Measurements from ENCODE around the gene TIRAP.
"Not testable (repeated sequence)": the region's sequence is repeated elsewhere in the genome, so short reads cannot be mapped to it uniquely, and the experiment has no call there.

TIRAP gene

GRCh38 chr11:126282736-126283591 lies at the start of gene TIRAP:
TSS of gene TIRAP (plus strand) at chr11:126283093. CDS start at chr11:126290895, 7,802 bp downstream.
- DNase-seq (ENCODE audit: low read depth) = peak; percentile 69

GRCh38 chr11:126233391-126233790 lies 49.5 kb upstream of the TIRAP start:
- DNase-seq (ENCODE audit: low read depth) = peak; percentile 16

GRCh38 chr11:126246636-126247035 lies 36.3 kb upstream of the TIRAP start:
- peak; percentile 45 for DNase-seq (ENCODE audit: low read depth)

GRCh38 chr11:126253265-126253664 lies 29.6 kb upstream of the TIRAP start:
- no peak for DNase-seq (ENCODE audit: low read depth)

- DNase-seq (ENCODE audit: low read depth) = no peak
Measured at GRCh38 chr11:126254819-126255218, 28.1 kb upstream of the TIRAP start.

GRCh38 chr11:126255507-126255906 lies 27.4 kb upstream of the TIRAP start:
- not testable (repeated sequence) for DNase-seq (ENCODE audit: low read depth)

- no peak for DNase-seq (ENCODE audit: low read depth)
Measured at GRCh38 chr11:126256216-126256615, 26.7 kb upstream of the TIRAP start.

GRCh38 chr11:126257144-126257543 lies 25.7 kb upstream of the TIRAP start:
- DNase-seq (ENCODE audit: low read depth) = no peak

- peak; percentile 84 for DNase-seq (ENCODE audit: low read depth)
Measured at GRCh38 chr11:126257764-126258163, 25.1 kb upstream of the TIRAP start.

- DNase-seq (ENCODE audit: low read depth) = no peak
Measured at GRCh38 chr11:126262216-126262615, 20.7 kb upstream of the TIRAP start.

GRCh38 chr11:126263489-126263888 lies 19.4 kb upstream of the TIRAP start:
- DNase-seq (ENCODE audit: low read depth) = no peak

GRCh38 chr11:126265811-126266210 lies 17.1 kb upstream of the TIRAP start:
- peak; percentile 29 for DNase-seq (ENCODE audit: low read depth)

- no peak for DNase-seq (ENCODE audit: low read depth)
Measured at GRCh38 chr11:126267650-126268049, 15.2 kb upstream of the TIRAP start.

GRCh38 chr11:126268361-126268707 lies 14.6 kb upstream of the TIRAP start:
- no peak for DNase-seq (ENCODE audit: low read depth)

- DNase-seq (ENCODE audit: low read depth) = peak; percentile 99
Measured at GRCh38 chr11:126268708-126269579, 13.9 kb upstream of the TIRAP start, which contains the start of the genes FOXRED1 and SRPRA. TSS of gene FOXRED1 (plus strand) at chr11:126269154. CDS start at chr11:126269207, 53 bp downstream. TSS of gene SRPRA (minus strand) at chr11:126268895. CDS start at chr11:126268804, 91 bp downstream.

GRCh38 chr11:126277322-126277721 lies 5.6 kb upstream of the TIRAP start:
- no peak for DNase-seq (ENCODE audit: low read depth)

GRCh38 chr11:126277780-126278179 lies 5.1 kb upstream of the TIRAP start:
- DNase-seq (ENCODE audit: low read depth) = no peak

- no peak for DNase-seq (ENCODE audit: low read depth)
Measured at GRCh38 chr11:126279191-126279590, 3.7 kb upstream of the TIRAP start.

- DNase-seq (ENCODE audit: low read depth) = no peak
Measured at GRCh38 chr11:126280595-126280994, 2.3 kb upstream of the TIRAP start.

GRCh38 chr11:126281245-126281644 lies 1.6 kb upstream of the TIRAP start:
- no peak for DNase-seq (ENCODE audit: low read depth)

GRCh38 chr11:126281666-126282175 lies 1.2 kb upstream of the TIRAP start:
- no peak for DNase-seq (ENCODE audit: low read depth)

GRCh38 chr11:126282361-126282735 lies 545 bp upstream of the TIRAP start:
- DNase-seq (ENCODE audit: low read depth) = peak; percentile 43

GRCh38 chr11:126284829-126285228 lies 1.9 kb downstream of the TIRAP start:
- DNase-seq (ENCODE audit: low read depth) = peak; percentile 96

Measured in EH (cell line).